ENCODE results near the gene PROM1. TPM values are rescaled to one million over a fixed set of nuclear protein-coding genes. Genes with fewer than 3 reads are reported as not detected.

Gene PROM1
- total and polyA plus RNA-seq, 12 donors = 1.2 to 19.3 (median 3.4) TPM

DNA sequence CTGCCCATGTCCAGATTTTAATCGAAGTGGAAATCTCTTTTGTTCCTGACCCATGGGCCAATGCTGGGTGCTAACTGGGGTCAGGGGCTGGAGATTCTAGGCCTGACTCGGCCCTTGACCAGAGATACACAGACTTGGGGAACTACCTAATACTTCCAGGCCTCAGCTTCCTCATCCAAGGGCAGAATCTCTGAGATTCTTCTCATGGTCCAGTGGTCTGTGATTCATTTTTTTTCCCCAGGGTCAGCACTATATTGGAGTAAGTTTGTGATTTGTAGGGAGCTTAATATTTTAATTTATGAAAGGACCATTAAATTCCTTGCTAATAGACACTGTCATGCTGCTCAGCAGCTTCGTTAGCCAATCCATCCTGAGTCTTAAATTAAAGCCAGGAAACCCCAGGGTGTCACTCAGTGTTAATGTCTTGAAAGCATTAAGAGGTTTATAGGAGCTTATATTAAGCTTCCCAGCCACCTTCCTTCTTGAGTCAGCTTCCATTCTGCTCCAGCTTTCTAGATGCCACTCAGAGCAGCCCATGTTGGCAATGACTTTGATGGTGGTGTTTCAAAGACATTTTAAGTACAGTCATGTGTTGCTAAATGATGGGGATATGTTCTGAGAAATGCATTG is 27.0 kb upstream of the PROM1 start:
- Histone ChIP-seq H3K4me3 (no peak overlapping the region), H3K27me3 (no peaks in the 10 kb centered on the region), H3K36me3 (no peaks in the 10 kb centered on the region), H3K27ac (no peak overlapping the region), H3K9me3 (no peaks in the 10 kb centered on the region), H3K4me1 (peaks cover 0 to 17% (median 0%) of the 10 kb centered on the region in 9 donors)
- DNase-seq = no peak
- 88 to 94% methylated on average over 3 of the region's 3 CpGs for WGBS, 2 donors
- ATAC-seq = no peak
- TF ChIP-seq, protein P1, sequence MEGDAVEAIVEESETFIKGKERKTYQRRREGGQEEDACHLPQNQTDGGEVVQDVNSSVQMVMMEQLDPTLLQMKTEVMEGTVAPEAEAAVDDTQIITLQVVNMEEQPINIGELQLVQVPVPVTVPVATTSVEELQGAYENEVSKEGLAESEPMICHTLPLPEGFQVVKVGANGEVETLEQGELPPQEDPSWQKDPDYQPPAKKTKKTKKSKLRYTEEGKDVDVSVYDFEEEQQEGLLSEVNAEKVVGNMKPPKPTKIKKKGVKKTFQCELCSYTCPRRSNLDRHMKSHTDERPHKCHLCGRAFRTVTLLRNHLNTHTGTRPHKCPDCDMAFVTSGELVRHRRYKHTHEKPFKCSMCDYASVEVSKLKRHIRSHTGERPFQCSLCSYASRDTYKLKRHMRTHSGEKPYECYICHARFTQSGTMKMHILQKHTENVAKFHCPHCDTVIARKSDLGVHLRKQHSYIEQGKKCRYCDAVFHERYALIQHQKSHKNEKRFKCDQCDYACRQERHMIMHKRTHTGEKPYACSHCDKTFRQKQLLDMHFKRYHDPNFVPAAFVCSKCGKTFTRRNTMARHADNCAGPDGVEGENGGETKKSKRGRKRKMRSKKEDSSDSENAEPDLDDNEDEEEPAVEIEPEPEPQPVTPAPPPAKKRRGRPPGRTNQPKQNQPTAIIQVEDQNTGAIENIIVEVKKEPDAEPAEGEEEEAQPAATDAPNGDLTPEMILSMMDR (IDR thresholded peaks at IDR 0.05) = no peak
- intact Hi-C loops (cut with DNase I) = no loop called here

- peaks cover 0 to 15% (median 0%) of the 10 kb centered on the region in 9 donors for H3K4me1 ChIP-seq
- TF ChIP-seq, protein P1 (IDR thresholded peaks at IDR 0.05) = no peak
- intact Hi-C loops (cut with DNase I) = no loop called here
- no peak for DNase-seq
- no peak overlapping the region for H3K4me3 ChIP-seq
- H3K27ac ChIP-seq = no peak overlapping the region
- H3K9me3 ChIP-seq = no peaks in the 10 kb centered on the region
- H3K27me3 ChIP-seq = no peaks in the 10 kb centered on the region
- ATAC-seq = no peak
- H3K36me3 ChIP-seq = no peaks in the 10 kb centered on the region
These were observed 26.4 kb upstream of the PROM1 start for GRCh38 chr4:16110199-16110598.

DNA sequence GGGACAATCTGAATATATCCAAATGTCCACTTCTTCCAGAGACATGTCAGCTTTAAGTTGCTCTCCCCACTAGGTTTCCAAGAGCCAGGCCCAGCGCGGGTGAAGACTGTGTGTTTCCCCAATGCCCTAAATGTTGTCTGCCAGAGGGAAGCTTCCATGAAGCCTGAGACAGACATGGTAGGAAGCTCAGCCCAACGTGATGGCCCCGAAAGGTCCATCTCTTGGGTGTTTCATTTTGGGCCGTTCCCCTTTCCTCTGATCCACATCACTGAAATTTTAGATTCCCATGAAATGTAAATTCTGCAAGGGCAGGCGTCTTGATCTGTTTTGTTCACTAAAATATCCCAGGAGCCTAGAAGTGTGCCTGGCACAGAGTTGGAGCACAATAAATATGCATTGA is 25.4 kb upstream of the PROM1 start:
- WGBS, 2 donors = 96 to 97% methylated on average over 6 of the region's 6 CpGs
- Histone ChIP-seq H3K4me1 (peaks cover 0 to 20% (median 3%) of the 10 kb centered on the region in 9 donors), H3K27ac (no peak overlapping the region), H3K9me3 (no peaks in the 10 kb centered on the region), H3K4me3 (no peak overlapping the region), H3K27me3 (no peaks in the 10 kb centered on the region), H3K36me3 (no peaks in the 10 kb centered on the region)
- DNase-seq (no peak), ATAC-seq (no peak)
- intact Hi-C loops (cut with DNase I) = no loop called here
- TF ChIP-seq, protein P1 (IDR thresholded peaks at IDR 0.05) = no peak

DNA sequence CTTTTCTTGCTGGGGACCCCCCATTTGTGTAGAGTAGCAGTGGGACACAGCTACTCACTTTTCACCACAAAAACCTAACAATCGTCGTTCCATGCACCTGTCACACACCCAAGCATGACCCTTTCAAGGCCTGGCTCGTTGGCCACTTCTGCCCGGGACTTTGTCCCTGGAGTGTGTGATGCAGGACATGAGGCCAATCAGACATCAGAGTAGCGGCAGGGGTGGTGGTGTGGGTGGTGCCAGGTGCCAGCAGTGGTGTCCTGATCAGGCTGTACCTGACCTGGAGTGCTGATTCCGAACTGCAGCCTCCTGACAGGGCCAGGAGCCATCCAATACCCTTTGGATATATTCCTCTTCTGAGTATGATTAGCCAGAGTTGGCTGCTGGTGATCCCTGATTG is 23.1 kb upstream of the PROM1 start:
- intact Hi-C loops (cut with DNase I) = no loop called here
- H3K27me3 ChIP-seq = peaks cover 0 to 5% (median 0%) of the 10 kb centered on the region in 7 donors
- H3K4me3 ChIP-seq = no peak overlapping the region
- H3K4me1 ChIP-seq = peaks cover 0 to 13% (median 4%) of the 10 kb centered on the region in 9 donors
- H3K27ac ChIP-seq = no peak overlapping the region
- TF ChIP-seq, protein P1 (IDR thresholded peaks at IDR 0.05) = no peak
- WGBS, 2 donors = 91 to 94% methylated on average over 6 of the region's 6 CpGs
- no peak for DNase-seq
- no peaks in the 10 kb centered on the region for H3K36me3 ChIP-seq
- ATAC-seq = no peak
- no peaks in the 10 kb centered on the region for H3K9me3 ChIP-seq

Measured in heart right ventricle (tissue), 16 donors.